Cardiac fibroblast (primary cell): ENCODE results near the gene ZRANB1.

Source experiments
- DNase-seq, 2 donors: peaks; one replicate each; pipeline versions ENCODE4 v3.0.0 to v3.0.0-alpha.2; 2010; ENCODE audit warnings: low read depth in 2 of 2
- H3K4me3 ChIP-seq, 2 donors: replicated peaks in 1 of 2; 1 replicate in 1 of 2; 2 replicates in 1 of 2; pipeline ENCODE4 v1.5.1; 2011; ENCODE audit warnings: low read depth in 2 of 2, low read length in 2 of 2, mild to moderate bottlenecking in 2 of 2, moderate library complexity in 1 of 2
- TF ChIP-seq, protein P1 (sequence below): IDR thresholded peaks from one replicate; pipeline ENCODE4 v1.5.1; 2011; ENCODE audit warnings: low read depth, mild to moderate bottlenecking, low read length, inconsistent platforms

Gene ZRANB1

DNA sequence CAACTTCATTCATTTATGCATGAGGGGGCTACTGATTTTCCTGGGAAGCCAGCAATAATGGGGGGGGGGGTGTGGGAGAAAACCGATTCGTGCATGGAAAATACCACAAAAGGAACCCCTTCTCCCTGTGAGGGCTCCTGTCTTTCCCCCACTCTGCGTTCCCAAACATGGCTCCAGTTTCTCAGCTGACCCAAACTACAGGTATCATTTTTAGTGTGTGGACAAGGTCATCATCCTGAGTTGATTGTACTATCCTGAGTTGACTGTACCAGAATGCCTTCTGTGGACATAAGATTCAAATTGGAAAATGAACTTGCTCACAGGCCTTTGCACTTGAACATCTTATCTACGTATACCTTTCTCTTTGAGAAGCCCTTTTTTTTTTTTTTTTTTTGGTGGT is 49.9 kb downstream of the ZRANB1 start:
- DNase-seq, result no peak
- TF ChIP-seq, protein P1, sequence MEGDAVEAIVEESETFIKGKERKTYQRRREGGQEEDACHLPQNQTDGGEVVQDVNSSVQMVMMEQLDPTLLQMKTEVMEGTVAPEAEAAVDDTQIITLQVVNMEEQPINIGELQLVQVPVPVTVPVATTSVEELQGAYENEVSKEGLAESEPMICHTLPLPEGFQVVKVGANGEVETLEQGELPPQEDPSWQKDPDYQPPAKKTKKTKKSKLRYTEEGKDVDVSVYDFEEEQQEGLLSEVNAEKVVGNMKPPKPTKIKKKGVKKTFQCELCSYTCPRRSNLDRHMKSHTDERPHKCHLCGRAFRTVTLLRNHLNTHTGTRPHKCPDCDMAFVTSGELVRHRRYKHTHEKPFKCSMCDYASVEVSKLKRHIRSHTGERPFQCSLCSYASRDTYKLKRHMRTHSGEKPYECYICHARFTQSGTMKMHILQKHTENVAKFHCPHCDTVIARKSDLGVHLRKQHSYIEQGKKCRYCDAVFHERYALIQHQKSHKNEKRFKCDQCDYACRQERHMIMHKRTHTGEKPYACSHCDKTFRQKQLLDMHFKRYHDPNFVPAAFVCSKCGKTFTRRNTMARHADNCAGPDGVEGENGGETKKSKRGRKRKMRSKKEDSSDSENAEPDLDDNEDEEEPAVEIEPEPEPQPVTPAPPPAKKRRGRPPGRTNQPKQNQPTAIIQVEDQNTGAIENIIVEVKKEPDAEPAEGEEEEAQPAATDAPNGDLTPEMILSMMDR, result no peak
- no peak overlapping the region for H3K4me3 ChIP-seq

DNA sequence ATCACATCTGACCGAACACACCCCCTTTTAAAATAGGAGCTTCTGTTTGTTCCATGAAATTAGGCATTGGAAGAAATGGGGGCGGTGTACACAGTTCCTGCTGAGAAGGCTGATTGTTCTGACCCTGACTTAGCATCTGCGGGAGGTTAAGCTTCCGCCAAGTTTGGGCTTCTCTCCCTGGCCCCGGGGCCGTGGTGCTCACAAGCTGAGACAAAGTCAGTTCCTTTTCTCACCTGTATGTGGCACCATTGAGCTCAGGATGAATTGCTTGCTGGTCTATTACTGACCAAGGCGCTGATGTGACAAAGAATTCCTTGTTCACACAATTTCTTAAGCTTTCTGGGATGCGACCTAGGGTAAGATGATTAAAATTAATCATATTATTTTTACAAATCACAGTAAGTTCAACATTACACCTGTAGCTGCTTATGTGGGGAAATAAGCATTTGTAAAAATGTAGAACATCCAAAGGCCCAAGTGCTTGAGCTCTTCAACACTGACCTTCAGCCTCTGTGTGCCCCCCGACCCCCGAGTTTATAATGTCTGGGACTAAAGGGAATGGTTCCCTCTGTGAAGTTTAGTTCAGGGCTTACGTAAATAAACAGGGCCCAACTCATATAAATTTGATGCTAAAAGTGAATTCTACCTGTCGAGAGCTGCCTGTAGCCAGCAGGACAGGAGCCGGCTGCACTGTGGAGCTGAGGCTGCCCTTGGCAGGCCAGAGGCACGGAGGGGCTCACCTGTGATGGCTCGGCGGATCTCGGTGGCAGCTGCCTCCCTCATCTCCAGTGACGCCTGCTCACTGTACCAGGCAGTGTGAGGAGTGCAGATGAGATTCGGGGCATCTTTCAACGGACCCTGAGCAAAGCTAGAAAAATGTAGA is 50.8 kb downstream of the ZRANB1 start:
- peak; percentile 79 to 89 for DNase-seq
- no peak overlapping the region for H3K4me3 ChIP-seq
- TF ChIP-seq, protein P1, result peak; percentile 58

DNA sequence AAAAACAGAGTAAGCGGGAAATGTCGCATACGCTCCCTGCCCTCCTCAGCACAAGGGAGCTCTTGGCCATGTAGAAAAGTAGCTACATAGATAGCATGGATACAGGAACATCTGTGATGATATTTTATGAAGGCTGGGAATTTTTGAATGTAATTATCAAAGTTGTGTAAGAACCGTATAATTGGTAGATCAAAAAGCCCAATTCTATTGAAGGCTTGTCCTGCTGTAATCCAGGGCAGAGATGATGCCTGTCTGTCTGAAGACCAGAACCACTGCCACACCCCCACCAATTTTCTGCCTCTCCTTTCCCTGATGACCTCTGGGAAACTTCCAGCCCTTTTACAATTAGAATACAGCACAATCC is 51.4 kb downstream of the ZRANB1 start:
- TF ChIP-seq, protein P1, result no peak
- no peak overlapping the region for H3K4me3 ChIP-seq
- no peak for DNase-seq

DNA sequence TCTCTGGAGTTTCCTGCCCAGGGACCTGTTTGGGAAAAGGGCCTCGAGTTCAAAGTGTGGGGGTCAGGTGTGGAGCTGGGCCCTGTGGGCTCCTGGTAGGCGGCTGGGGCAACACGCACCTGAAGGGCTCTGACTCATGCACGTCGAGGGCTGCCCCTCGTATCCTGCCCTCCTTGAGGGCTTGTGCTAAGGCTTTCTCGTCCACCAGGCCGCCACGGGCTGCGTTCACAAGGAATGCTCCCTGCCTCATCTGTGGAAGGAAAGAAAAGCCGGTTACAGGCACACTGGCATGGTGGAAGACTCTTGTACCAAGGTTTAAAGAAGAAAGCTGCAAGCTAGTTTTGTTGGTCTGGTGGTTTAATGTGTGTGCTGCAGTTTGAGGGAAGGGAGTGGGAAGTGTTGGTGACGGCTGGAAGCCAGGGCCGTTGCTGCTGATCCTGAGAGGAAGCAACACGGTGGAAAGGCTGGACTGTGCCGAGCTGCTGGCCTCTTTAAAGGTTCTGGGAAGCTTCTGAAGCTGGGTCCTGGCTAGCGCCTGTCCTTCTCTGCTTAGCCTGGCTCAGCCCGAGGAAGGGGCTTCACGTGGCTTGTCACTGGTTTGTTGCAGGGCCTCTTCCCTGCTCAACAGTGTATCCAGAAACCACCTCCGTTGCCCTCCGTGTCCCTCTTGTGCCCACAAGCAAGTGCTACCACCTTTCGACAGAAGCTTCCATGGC is 52.0 kb downstream of the ZRANB1 start:
- TF ChIP-seq, protein P1, result no peak

DNA sequence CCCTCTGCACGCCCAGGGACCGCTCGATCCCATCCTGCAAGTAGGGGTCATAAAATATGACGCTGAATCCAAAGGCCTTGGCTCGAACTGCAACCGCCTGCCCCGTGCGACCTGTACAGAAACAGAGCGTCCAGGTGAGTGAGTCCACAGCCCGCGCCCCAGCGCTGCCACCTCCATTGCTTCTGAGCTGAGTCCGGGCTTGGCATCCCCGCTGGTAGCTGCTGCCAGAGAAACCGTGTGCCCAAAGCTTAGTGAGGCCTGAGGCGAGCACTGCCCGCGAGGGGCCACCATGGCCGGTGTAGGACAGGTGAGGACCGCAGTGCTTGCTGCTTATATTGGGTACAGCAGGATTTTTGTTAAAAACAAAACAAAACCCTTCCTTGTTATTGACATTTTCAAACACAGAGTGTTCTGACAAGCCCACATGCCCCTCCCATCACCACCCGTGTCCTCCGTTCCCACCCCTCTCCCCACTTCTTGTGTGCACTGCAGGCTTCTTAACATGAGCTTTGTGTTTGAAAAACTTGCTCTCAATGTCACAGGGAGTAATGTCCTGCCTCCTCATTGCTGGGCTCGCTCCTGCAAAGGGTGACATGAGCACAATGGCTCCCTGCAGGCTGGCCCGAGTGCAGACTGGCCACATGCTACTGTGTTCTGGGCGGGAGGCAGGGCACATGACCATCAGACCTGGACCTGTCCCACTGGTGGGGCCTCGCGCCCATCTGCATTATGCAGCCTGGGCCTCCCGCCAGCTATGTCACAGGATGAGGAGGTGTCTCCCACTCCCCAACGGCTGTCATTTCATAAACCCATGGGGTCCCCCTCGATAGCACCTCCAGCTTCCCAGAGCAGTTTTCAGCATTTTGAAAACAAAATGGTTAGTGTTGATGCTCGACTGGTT is 52.9 kb downstream of the ZRANB1 start:
- TF ChIP-seq, protein P1, result no peak
- no peak overlapping the region for H3K4me3 ChIP-seq
- DNase-seq, result no peak

More for the DNA sequence above, 52.0 kb downstream of the ZRANB1 start:
- no peak overlapping the region for H3K4me3 ChIP-seq
- no peak for DNase-seq

DNA sequence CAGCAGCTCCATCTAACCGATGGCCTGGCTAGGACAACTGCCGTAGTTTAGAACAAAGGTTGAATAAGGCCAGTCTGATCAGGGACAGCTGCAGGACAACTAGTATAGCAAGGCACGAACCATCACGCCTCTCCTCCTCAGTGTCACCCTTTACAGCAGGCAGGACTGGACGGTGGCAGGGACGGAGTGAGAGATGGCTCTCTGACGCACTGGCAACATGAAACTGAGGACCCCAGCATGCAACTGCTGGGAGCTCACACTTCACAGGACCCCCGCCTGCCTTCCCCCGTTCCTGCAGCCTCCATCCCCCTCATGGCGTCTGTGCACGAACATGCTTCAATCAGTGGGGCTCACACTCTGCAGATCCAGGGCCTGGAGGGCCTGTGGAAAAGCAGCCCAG is 53.7 kb downstream of the ZRANB1 start:
- TF ChIP-seq, protein P1, result no peak
- no peak overlapping the region for H3K4me3 ChIP-seq
- no peak for DNase-seq
